Panc1 (cell line): ENCODE measurements around the gene GPC1.

Experiments used
- TF ChIP-seq, protein P1 (sequence below): fragments of 450-650 bp; IDR thresholded peaks from 2 replicates; pipeline ENCODE4 v1.5.1; 2017; ENCODE audit warnings: mild to moderate bottlenecking
- TF ChIP-seq, protein P2 (sequence below), 2 experiments: IDR thresholded peaks; 2 replicates each; pipeline ENCODE4 v1.6.1; 2011 to 2012; ENCODE audit warnings: low read depth in 2 of 2, control low read depth in 1 of 2, low read length in 1 of 2, mild to moderate bottlenecking in 1 of 2, moderate library complexity in 1 of 2; ENCODE audit not compliant: insufficient read depth in 1 of 2

DNA sequence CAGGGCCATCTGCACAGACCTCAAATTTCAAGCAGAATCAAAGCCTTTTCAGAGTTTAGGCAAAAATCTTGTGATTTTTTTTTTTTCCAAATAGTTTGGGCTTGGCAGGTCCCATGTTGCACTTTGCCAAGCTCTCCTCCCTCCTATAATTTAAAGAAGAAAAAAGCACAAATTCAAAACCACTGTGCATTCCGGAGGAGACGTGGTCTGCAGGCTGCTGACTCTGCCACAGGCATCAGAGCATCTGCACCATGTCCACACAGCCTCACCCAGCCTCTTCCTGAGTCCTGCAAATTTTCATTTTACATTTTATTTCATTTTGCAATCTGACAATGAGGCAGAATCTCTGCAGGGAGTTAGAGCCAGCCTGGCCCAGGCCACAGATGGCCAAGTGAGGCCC lies 15.7 kb upstream of the GPC1 start:
- TF ChIP-seq, protein P1, sequence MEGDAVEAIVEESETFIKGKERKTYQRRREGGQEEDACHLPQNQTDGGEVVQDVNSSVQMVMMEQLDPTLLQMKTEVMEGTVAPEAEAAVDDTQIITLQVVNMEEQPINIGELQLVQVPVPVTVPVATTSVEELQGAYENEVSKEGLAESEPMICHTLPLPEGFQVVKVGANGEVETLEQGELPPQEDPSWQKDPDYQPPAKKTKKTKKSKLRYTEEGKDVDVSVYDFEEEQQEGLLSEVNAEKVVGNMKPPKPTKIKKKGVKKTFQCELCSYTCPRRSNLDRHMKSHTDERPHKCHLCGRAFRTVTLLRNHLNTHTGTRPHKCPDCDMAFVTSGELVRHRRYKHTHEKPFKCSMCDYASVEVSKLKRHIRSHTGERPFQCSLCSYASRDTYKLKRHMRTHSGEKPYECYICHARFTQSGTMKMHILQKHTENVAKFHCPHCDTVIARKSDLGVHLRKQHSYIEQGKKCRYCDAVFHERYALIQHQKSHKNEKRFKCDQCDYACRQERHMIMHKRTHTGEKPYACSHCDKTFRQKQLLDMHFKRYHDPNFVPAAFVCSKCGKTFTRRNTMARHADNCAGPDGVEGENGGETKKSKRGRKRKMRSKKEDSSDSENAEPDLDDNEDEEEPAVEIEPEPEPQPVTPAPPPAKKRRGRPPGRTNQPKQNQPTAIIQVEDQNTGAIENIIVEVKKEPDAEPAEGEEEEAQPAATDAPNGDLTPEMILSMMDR, result no peak
- TF ChIP-seq, protein P2, sequence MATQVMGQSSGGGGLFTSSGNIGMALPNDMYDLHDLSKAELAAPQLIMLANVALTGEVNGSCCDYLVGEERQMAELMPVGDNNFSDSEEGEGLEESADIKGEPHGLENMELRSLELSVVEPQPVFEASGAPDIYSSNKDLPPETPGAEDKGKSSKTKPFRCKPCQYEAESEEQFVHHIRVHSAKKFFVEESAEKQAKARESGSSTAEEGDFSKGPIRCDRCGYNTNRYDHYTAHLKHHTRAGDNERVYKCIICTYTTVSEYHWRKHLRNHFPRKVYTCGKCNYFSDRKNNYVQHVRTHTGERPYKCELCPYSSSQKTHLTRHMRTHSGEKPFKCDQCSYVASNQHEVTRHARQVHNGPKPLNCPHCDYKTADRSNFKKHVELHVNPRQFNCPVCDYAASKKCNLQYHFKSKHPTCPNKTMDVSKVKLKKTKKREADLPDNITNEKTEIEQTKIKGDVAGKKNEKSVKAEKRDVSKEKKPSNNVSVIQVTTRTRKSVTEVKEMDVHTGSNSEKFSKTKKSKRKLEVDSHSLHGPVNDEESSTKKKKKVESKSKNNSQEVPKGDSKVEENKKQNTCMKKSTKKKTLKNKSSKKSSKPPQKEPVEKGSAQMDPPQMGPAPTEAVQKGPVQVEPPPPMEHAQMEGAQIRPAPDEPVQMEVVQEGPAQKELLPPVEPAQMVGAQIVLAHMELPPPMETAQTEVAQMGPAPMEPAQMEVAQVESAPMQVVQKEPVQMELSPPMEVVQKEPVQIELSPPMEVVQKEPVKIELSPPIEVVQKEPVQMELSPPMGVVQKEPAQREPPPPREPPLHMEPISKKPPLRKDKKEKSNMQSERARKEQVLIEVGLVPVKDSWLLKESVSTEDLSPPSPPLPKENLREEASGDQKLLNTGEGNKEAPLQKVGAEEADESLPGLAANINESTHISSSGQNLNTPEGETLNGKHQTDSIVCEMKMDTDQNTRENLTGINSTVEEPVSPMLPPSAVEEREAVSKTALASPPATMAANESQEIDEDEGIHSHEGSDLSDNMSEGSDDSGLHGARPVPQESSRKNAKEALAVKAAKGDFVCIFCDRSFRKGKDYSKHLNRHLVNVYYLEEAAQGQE (IDR thresholded peaks at IDR 0.05; ENCODE audit: insufficient read depth in 1 of 2, low read depth in 2 of 2, low read length in 1 of 2), result no peak
